Thoracic aorta (tissue), 2 donors: Measurements from ENCODE around the gene CEP126. TPM values are rescaled to one million over a fixed set of nuclear protein-coding genes. Genes with fewer than 3 reads are reported as not detected.

Source experiments
- ATAC-seq: fragments of 150-250 bp; one replicate; pipeline ENCODE4 v1.8.0; 2017; ENCODE audit warnings: low read depth; ENCODE audit not compliant: insufficient number of reproducible peaks, low FRiP score
- DNase-seq: peaks from one replicate; pipeline ENCODE4 v3.0.0-alpha.2; 2020; ENCODE audit warnings: low spot score
- H3K27ac ChIP-seq, 2 donors: fragments of 200-600 bp; sonication (generic); 1 replicate in 1 of 2; 2 replicates in 1 of 2; pipeline ENCODE4 v1.5.1; 2016; ENCODE audit warnings: mild to moderate bottlenecking in 2 of 2, moderate library complexity in 2 of 2
- H3K27me3 ChIP-seq: fragments of 200-600 bp; sonication (generic); replicated peaks from 2 replicates; pipeline ENCODE4 v1.6.0; 2016; ENCODE audit warnings: mild to moderate bottlenecking; ENCODE audit not compliant: insufficient read depth
- H3K36me3 ChIP-seq: fragments of 200-600 bp; sonication (generic); one replicate; pipeline ENCODE4 v1.5.1; 2016
- H3K4me1 ChIP-seq, 2 donors: fragments of 200-600 bp; sonication (generic); 1 replicate in 1 of 2; 2 replicates in 1 of 2; pipeline versions ENCODE4 v1.5.1 to v1.6.0; 2016; ENCODE audit warnings: low read depth in 2 of 2, mild to moderate bottlenecking in 1 of 2; ENCODE audit not compliant: control insufficient read depth in 1 of 2
- H3K4me3 ChIP-seq: fragments of 200-600 bp; sonication (generic); 2 replicates; pipeline ENCODE4 v1.5.1; 2016; ENCODE audit warnings: mild to moderate bottlenecking
- H3K9me3 ChIP-seq: fragments of 200-600 bp; sonication (generic); 2 replicates; pipeline ENCODE4 v1.5.1; 2016
- CTCF ChIP-seq: fragments of 200-600 bp; sonication (generic); IDR thresholded peaks from one replicate; pipeline ENCODE4 v1.5.1; 2019; ENCODE audit warnings: antibody characterized with exemption
- total RNA-seq, 2 donors: library from RNA; depleted of rRNA; stranded (reverse); fragments of >200 nt; gene quantifications; one replicate each; pipeline versions ENCODE4 v1.1.0 to v1.2.3, GENCODE V29; 2016

CEP126 gene
- total RNA-seq, 2 donors from 2014 or later = 11.3 to 13.0 TPM

- ATAC-seq (no peak), DNase-seq (no peak)
- Histone ChIP-seq H3K4me1 (no peaks in the 10 kb centered on the region), H3K27ac (no peak overlapping the region), H3K4me3 (no peak overlapping the region), H3K36me3 (no peaks in the 10 kb centered on the region), H3K27me3 (no peaks in the 10 kb centered on the region), H3K9me3 (no peaks in the 10 kb centered on the region)
- no peak for TF ChIP-seq CTCF
These were observed 8.7 kb downstream of the CEP126 start for GRCh38 chr11:101923554-101923953.

GRCh38 chr11:101929294-101929915 is 14.6 kb downstream of the CEP126 start:
- H3K27me3 ChIP-seq = no peaks in the 10 kb centered on the region
- H3K4me1 ChIP-seq = no peaks in the 10 kb centered on the region

GRCh38 chr11:101931692-101932091 is 16.9 kb downstream of the CEP126 start:
- H3K27me3 ChIP-seq = no peaks in the 10 kb centered on the region
- no peak for TF ChIP-seq CTCF
- ATAC-seq = no peak
- no peaks in the 10 kb centered on the region for H3K9me3 ChIP-seq
- DNase-seq = no peak
- H3K36me3 ChIP-seq = no peaks in the 10 kb centered on the region
- no peak overlapping the region for H3K4me3 ChIP-seq
- H3K4me1 ChIP-seq = no peaks in the 10 kb centered on the region
- H3K27ac ChIP-seq = no peak overlapping the region

More at GRCh38 chr11:101929294-101929915, 14.6 kb downstream of the CEP126 start:
- Histone ChIP-seq H3K36me3 (no peaks in the 10 kb centered on the region), H3K27ac (no peak overlapping the region), H3K9me3 (no peaks in the 10 kb centered on the region), H3K4me3 (no peak overlapping the region)
- ATAC-seq (no peak), DNase-seq (no peak)
- TF ChIP-seq CTCF = no peak

- Histone ChIP-seq H3K36me3 (no peaks in the 10 kb centered on the region), H3K4me1 (no peaks in the 10 kb centered on the region), H3K9me3 (no peaks in the 10 kb centered on the region), H3K4me3 (no peak overlapping the region), H3K27me3 (no peaks in the 10 kb centered on the region), H3K27ac (no peak overlapping the region)
- ATAC-seq = no peak
- DNase-seq = no peak
- no peak for TF ChIP-seq CTCF
These were observed 26.2 kb downstream of the CEP126 start for GRCh38 chr11:101940901-101941520.

GRCh38 chr11:101944923-101945322 is 30.1 kb downstream of the CEP126 start:
- H3K4me1 ChIP-seq = no peaks in the 10 kb centered on the region
- no peak for TF ChIP-seq CTCF
- H3K27ac ChIP-seq = no peak overlapping the region
- no peak overlapping the region for H3K4me3 ChIP-seq
- DNase-seq = no peak
- H3K36me3 ChIP-seq = no peaks in the 10 kb centered on the region
- H3K9me3 ChIP-seq = no peaks in the 10 kb centered on the region
- no peak for ATAC-seq
- no peaks in the 10 kb centered on the region for H3K27me3 ChIP-seq
